WERI-Rb-1 (cell line): ENCODE data around the gene NRDC.
"Not testable (repeated sequence)": the region's sequence is repeated elsewhere in the genome, so short reads cannot be mapped to it uniquely, and the experiment has no call there.

Source experiments
- DNase-seq: peaks from one replicate; pipeline ENCODE4 v3.0.0-alpha.2; 2020
- H3K27ac ChIP-seq: fragments of 250-450 bp; sonication (Bioruptor Pico); 2 replicates; pipeline ENCODE4 v1.5.1; 2020; ENCODE audit warnings: mild to moderate bottlenecking, moderate library complexity
- H3K27me3 ChIP-seq: fragments of 250-450 bp; sonication (Bioruptor Pico); 2 replicates; pipeline ENCODE4 v1.5.1; 2021; ENCODE audit warnings: mild to moderate bottlenecking, low read depth, moderate library complexity; ENCODE audit not compliant: insufficient read depth, severe bottlenecking
- H3K36me3 ChIP-seq: fragments of 250-450 bp; sonication (Bioruptor Pico); 2 replicates; pipeline ENCODE4 v1.5.1; 2020; ENCODE audit warnings: mild to moderate bottlenecking, moderate library complexity
- H3K4me3 ChIP-seq: 2 replicates; pipeline ENCODE4 v1.5.1; 2011; ENCODE audit warnings: low read depth, mild to moderate bottlenecking, control low read depth, low read length
- H3K9me3 ChIP-seq: fragments of 250-450 bp; sonication (Bioruptor Pico); 2 replicates; pipeline ENCODE4 v1.5.1; 2021; ENCODE audit warnings: mild to moderate bottlenecking, moderate library complexity; ENCODE audit not compliant: severe bottlenecking
- CTCF ChIP-seq: IDR thresholded peaks from 2 replicates; pipeline ENCODE4 v1.5.1; 2011; ENCODE audit warnings: low read depth, mild to moderate bottlenecking, control low read depth, inconsistent platforms, low read length

NRDC gene

GRCh38 chr1:51877434-51878307 lies 856 bp downstream of the NRDC start:
- TF ChIP-seq CTCF: no peak
- Histone ChIP-seq H3K9me3 (no peaks in the 10 kb centered on the region), H3K4me3 (peak overlapping the region; percentile 62), H3K36me3 (peaks cover 14% of the 10 kb centered on the region), H3K27me3 (no peaks in the 10 kb centered on the region), H3K27ac (peak overlapping the region; percentile 90)
- no peak for DNase-seq

- TF ChIP-seq CTCF: no peak
- Histone ChIP-seq H3K27me3 (no peaks in the 10 kb centered on the region), H3K9me3 (no peaks in the 10 kb centered on the region), H3K4me3 (no peak overlapping the region), H3K27ac (no peak overlapping the region), H3K36me3 (peaks cover 14% of the 10 kb centered on the region)
- no peak for DNase-seq
These were observed 2.7 kb downstream of the NRDC start for GRCh38 chr1:51875836-51876235.

GRCh38 chr1:51875291-51875772 lies 3.2 kb downstream of the NRDC start:
- H3K4me3 ChIP-seq: no peak overlapping the region
- H3K36me3 ChIP-seq: peaks cover 14% of the 10 kb centered on the region
- TF ChIP-seq CTCF: no peak
- no peaks in the 10 kb centered on the region for H3K27me3 ChIP-seq
- no peak overlapping the region for H3K27ac ChIP-seq
- H3K9me3 ChIP-seq: no peaks in the 10 kb centered on the region
- DNase-seq: no peak

GRCh38 chr1:51873270-51873669 lies 5.3 kb downstream of the NRDC start:
- not testable (repeated sequence) for H3K27me3 ChIP-seq, DNase-seq, H3K4me3 ChIP-seq, H3K27ac ChIP-seq, H3K9me3 ChIP-seq
- H3K36me3 ChIP-seq: peaks cover 14% of the 10 kb centered on the region

GRCh38 chr1:51871351-51871975 lies 7.1 kb downstream of the NRDC start:
- no peak for DNase-seq
- H3K27ac ChIP-seq: no peak overlapping the region
- H3K27me3 ChIP-seq: no peaks in the 10 kb centered on the region
- TF ChIP-seq CTCF: no peak
- H3K9me3 ChIP-seq: no peaks in the 10 kb centered on the region
- peaks cover 14% of the 10 kb centered on the region for H3K36me3 ChIP-seq
- H3K4me3 ChIP-seq: no peak overlapping the region

- TF ChIP-seq CTCF: no peak
- Histone ChIP-seq H3K27ac (no peak overlapping the region), H3K27me3 (no peaks in the 10 kb centered on the region), H3K4me3 (no peak overlapping the region), H3K9me3 (no peaks in the 10 kb centered on the region), H3K36me3 (peaks cover 14% of the 10 kb centered on the region)
- DNase-seq: no peak
These were observed 7.8 kb downstream of the NRDC start for GRCh38 chr1:51870603-51871350.
